OCI-LY1 (cell line): ENCODE data around the gene MICALL2.

Source experiments
- H2AFZ ChIP-seq: fragments of 200-600 bp; sonication (generic), shearing (Covaris generic); 2 replicates; pipeline ENCODE4 v1.6.0; 2014; ENCODE audit warnings: antibody characterized with exemption, mild to moderate bottlenecking, low read length
- H3F3A ChIP-seq: fragments of 200-600 bp; sonication (generic), shearing (Covaris generic); 2 replicates; pipeline ENCODE4 v1.6.0; 2014; ENCODE audit warnings: mild to moderate bottlenecking, antibody characterized with exemption, low read length, moderate library complexity; ENCODE audit not compliant: insufficient read depth
- H3K27ac ChIP-seq: fragments of 200-600 bp; sonication (generic); 2 replicates; pipeline ENCODE4 v1.5.1; 2014; ENCODE audit warnings: low read length, mixed run types, mild to moderate bottlenecking, low read depth; ENCODE audit not compliant: poor library complexity, severe bottlenecking
- H3K27me3 ChIP-seq: fragments of 200-600 bp; sonication (generic); 2 replicates; pipeline ENCODE4 v1.6.0; 2014; ENCODE audit warnings: antibody characterized with exemption, mild to moderate bottlenecking, low read length, moderate library complexity; ENCODE audit not compliant: insufficient read depth
- H3K36me3 ChIP-seq: fragments of 200-600 bp; sonication (generic); 2 replicates; pipeline ENCODE4 v1.6.1; 2014; ENCODE audit warnings: mild to moderate bottlenecking, antibody characterized with exemption, low read length, moderate library complexity, mixed read lengths; ENCODE audit not compliant: insufficient read depth
- H3K4me1 ChIP-seq: fragments of 200-600 bp; sonication (generic); 2 replicates; pipeline ENCODE4 v1.5.1; 2014; ENCODE audit warnings: mild to moderate bottlenecking, low read length, moderate library complexity; ENCODE audit not compliant: insufficient read depth, severe bottlenecking
- H3K4me2 ChIP-seq: fragments of 200-600 bp; sonication (generic), shearing (Covaris generic); 2 replicates; pipeline ENCODE4 v1.6.1; 2014; ENCODE audit warnings: low read length
- H3K4me3 ChIP-seq: fragments of 200-600 bp; sonication (generic); 2 replicates; pipeline ENCODE4 v1.5.1; 2014; ENCODE audit warnings: low read length, low read depth, mild to moderate bottlenecking, mixed read lengths; ENCODE audit not compliant: poor library complexity, severe bottlenecking
- H3K79me2 ChIP-seq: fragments of 200-600 bp; shearing (Covaris generic); 2 replicates; pipeline ENCODE4 v1.6.1; 2016; ENCODE audit warnings: mixed run types, low read length, mixed read lengths; ENCODE audit not compliant: insufficient read depth
- H3K9ac ChIP-seq: fragments of 200-600 bp; sonication (generic), shearing (Covaris generic); 2 replicates; pipeline ENCODE4 v1.6.1; 2014; ENCODE audit warnings: mild to moderate bottlenecking, low read length, mixed read lengths
- H3K9me2 ChIP-seq: fragments of 200-600 bp; sonication (generic), shearing (Covaris generic); 2 replicates; pipeline ENCODE4 v1.6.1; 2014; ENCODE audit warnings: low read depth, mild to moderate bottlenecking, low read length, mixed read lengths
- H3K9me3 ChIP-seq: fragments of 200-600 bp; shearing (Covaris generic); 2 replicates; pipeline ENCODE4 v1.6.1; 2014; ENCODE audit warnings: low read length, mixed read lengths
- H4K20me1 ChIP-seq: fragments of 200-600 bp; sonication (generic), shearing (Covaris generic); 2 replicates; pipeline ENCODE4 v1.6.0; 2016; ENCODE audit warnings: mild to moderate bottlenecking, low read length; ENCODE audit not compliant: insufficient read depth
- EZH2 ChIP-seq: fragments of 200-600 bp; sonication (generic), shearing (Covaris generic); IDR thresholded peaks from 2 replicates; pipeline ENCODE4 v1.8.0; 2017; ENCODE audit warnings: borderline replicate concordance, mixed run types, mild to moderate bottlenecking, antibody characterized with exemption, low read length, moderate library complexity, mixed read lengths
- TF ChIP-seq, protein P1 (sequence below): fragments of 200-600 bp; sonication (generic), shearing (Covaris generic); IDR thresholded peaks from 2 replicates; pipeline ENCODE4 v1.5.1; 2017; ENCODE audit warnings: mild to moderate bottlenecking, antibody characterized with exemption, low read length, moderate library complexity, mixed read lengths

MICALL2 gene

DNA sequence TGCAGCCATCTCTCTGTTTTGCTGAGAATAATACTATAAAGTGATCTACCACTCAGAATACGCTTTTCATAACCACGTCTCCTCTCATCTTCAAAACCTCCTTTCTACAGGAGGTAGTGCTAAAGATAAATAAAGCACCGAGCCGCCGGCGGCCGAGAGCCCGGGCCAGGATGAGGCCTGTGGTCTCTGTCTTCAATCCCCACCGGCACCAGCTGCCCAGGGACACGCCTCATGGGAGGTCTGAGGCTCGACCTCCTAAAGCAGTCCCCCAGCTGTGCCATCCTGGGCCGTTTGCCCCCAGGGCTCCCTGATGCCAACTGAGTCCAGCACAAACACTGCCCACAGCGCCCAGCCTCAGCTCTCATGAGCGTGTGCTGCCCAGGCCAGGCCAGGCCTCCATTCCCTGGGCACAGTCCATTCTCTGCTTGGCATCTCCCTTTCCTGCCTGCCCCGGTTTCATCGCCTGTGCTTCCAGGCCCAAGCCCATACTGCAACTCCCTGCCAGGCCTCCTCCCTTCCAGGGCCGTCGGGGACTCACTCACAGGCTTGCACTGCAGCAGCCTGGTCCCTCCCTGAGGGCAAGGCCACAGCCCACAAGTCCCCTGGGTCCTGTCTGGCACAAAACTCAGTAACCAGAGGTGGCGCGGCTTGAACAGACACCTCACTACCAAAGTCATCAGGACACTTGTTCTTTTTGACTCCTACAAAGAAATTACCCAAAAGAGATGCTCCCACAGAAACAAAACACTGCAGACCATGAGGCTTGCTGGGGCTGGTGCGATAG is 42.4 kb upstream of the MICALL2 start:
- peaks cover 51% of the 10 kb centered on the region for H3K36me3 ChIP-seq

DNA sequence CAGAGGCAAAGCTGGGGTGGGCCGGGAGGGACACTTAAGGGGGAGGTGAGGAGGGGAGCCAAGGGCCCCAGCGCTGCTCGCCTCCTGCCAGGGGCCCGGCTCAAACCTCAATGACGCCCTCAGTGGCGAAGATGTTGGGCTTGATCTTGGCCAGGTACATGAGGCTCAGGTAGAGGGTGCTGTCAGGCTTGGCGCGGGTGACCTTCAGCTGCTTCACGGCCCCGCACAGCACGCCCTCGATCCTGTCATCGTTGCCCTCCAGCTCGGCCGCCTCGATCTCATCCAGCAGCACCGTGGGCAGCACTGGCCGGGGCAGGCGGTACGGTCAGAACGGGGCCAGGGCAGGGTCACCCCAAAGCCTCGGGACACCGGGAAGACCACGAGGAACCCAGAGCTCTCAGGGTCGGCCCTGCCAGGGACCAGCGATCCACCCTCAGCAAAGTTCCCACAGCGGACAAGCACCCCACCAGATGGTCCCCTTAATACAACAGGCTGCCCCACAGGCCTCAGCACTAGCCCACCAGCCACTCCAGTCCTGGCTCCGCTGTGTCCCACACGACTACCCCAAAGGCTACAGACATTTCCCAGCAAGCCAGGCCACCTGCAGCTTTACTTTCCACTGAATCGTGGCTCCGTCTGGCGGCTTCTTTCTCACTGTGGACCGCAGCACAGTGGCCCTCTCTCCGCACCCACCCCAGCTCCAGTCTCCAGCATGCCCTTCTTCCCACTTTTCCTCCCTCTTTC is 41.0 kb upstream of the MICALL2 start:
- no peak overlapping the region for H3K4me3 ChIP-seq
- no peaks in the 10 kb centered on the region for H3K9me2 ChIP-seq
- no peaks in the 10 kb centered on the region for H4K20me1 ChIP-seq
- peaks cover 64% of the 10 kb centered on the region for H3K36me3 ChIP-seq
- H3K4me1 ChIP-seq: peaks cover 20% of the 10 kb centered on the region
- H3K27ac ChIP-seq: no peak overlapping the region
- 0 out of 2 replicates have a peak, but pooled peaks cover 8% of the 10 kb centered on the region for H3K79me2 ChIP-seq
- no peaks in the 10 kb centered on the region for H3K27me3 ChIP-seq
- TF ChIP-seq, protein P1, sequence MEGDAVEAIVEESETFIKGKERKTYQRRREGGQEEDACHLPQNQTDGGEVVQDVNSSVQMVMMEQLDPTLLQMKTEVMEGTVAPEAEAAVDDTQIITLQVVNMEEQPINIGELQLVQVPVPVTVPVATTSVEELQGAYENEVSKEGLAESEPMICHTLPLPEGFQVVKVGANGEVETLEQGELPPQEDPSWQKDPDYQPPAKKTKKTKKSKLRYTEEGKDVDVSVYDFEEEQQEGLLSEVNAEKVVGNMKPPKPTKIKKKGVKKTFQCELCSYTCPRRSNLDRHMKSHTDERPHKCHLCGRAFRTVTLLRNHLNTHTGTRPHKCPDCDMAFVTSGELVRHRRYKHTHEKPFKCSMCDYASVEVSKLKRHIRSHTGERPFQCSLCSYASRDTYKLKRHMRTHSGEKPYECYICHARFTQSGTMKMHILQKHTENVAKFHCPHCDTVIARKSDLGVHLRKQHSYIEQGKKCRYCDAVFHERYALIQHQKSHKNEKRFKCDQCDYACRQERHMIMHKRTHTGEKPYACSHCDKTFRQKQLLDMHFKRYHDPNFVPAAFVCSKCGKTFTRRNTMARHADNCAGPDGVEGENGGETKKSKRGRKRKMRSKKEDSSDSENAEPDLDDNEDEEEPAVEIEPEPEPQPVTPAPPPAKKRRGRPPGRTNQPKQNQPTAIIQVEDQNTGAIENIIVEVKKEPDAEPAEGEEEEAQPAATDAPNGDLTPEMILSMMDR: no peak
- no peak for TF ChIP-seq EZH2
- H3K4me2 ChIP-seq: no peak overlapping the region
- no peak overlapping the region for H3K9ac ChIP-seq
- H3K9me3 ChIP-seq: no peaks in the 10 kb centered on the region
- H2AFZ ChIP-seq: no peak overlapping the region
- no peaks in the 10 kb centered on the region for H3F3A ChIP-seq

More for the DNA sequence above, 42.4 kb upstream of the MICALL2 start:
- no peaks in the 10 kb centered on the region for H3K27me3 ChIP-seq
- H3K79me2 ChIP-seq: 0 out of 2 replicates have a peak, but pooled peaks cover 8% of the 10 kb centered on the region
- H3K9me2 ChIP-seq: no peaks in the 10 kb centered on the region
- H3K4me2 ChIP-seq: no peak overlapping the region; the same call in 1 of the 2 replicates
- H2AFZ ChIP-seq: no peak overlapping the region
- H3K4me3 ChIP-seq: peak overlapping the region; percentile 97
- no peaks in the 10 kb centered on the region for H4K20me1 ChIP-seq
- H3K27ac ChIP-seq: no peak overlapping the region
- H3K4me1 ChIP-seq: peaks cover 31% of the 10 kb centered on the region
- no peak for TF ChIP-seq EZH2
- TF ChIP-seq, protein P1: no peak
- H3F3A ChIP-seq: 0 out of 2 replicates have a peak, but pooled peaks cover 4% of the 10 kb centered on the region
- H3K9ac ChIP-seq: no peak overlapping the region; the same call in 1 of the 2 replicates
- no peaks in the 10 kb centered on the region for H3K9me3 ChIP-seq

DNA sequence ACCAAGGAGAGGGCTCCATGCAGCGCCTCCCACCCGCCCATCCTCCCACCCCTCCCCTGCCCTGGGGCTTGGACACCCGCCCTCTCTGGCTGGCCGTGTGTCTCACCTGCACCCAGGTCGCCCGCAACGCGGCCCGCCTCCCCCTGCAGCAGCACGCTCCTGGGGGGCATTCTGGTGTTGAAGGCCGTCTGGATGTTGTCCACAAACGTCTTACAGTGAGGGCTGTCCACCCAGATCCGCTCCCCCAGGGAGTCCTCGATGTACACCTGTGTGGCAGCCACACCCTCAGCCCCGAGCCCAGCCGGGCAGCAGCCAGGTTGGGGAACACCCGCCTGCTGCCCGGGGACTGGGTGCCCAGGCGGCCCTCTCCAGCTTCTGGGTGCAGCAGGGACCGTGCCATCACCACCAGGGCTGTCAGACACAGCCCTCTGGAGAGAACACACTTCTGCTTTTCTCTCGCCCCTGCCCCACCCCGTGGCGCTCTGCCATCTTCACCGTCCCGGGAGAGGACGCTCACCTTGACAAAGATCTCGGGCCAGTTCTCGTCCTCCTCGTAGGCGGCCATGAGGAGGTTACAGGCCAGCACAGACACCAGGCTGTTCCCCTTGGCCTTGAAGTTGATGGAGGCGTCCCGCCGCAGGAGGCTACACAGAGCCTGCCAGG is 40.2 kb upstream of the MICALL2 start:
- Histone ChIP-seq H4K20me1 (no peaks in the 10 kb centered on the region), H3K9ac (no peak overlapping the region), H3K79me2 (0 out of 2 replicates have a peak, but pooled peaks cover 8% of the 10 kb centered on the region), H3F3A (no peaks in the 10 kb centered on the region), H3K27ac (no peak overlapping the region), H3K4me1 (peaks cover 17% of the 10 kb centered on the region), H3K36me3 (peaks cover 68% of the 10 kb centered on the region), H2AFZ (no peak overlapping the region), H3K27me3 (no peaks in the 10 kb centered on the region), H3K9me2 (no peaks in the 10 kb centered on the region), H3K9me3 (no peaks in the 10 kb centered on the region), H3K4me3 (no peak overlapping the region), H3K4me2 (no peak overlapping the region)
- TF ChIP-seq, protein P1: no peak
